Stimulated activated naive CD8-positive, alpha-beta T cell treated with anti-CD3 and anti-CD28 coated beads, Interleukin-15, Interleukin-2, amounts not matched to agents 100 U/mL and 50 U/mL, for 24 hours (primary cell): Measurements from ENCODE around the gene ZSWIM5.
"Not testable (repeated sequence)": the region's sequence is repeated elsewhere in the genome, so short reads cannot be mapped to it uniquely, and the experiment has no call there.

Experiments
- ATAC-seq: fragments of 150-1000 bp; cut with Tn5 transposase; one replicate; pipeline ENCODE4 v1.10.0; 2021
- DNase-seq: peaks from one replicate; pipeline ENCODE4 v3.0.0; 2021

The ZSWIM5 gene

GRCh38 chr1:45205910-45206721, at the start of gene ZSWIM5:
Gene ZSWIM5, minus strand, starts transcription at chr1:45206605. Its CDS starts 255 bp downstream, at chr1:45206350.
- peak; percentile 65 for DNase-seq
- peak; percentile 83 for ATAC-seq

- no peak for DNase-seq
- no peak for ATAC-seq
These were observed 48.1 kb upstream of the ZSWIM5 start for GRCh38 chr1:45254490-45254889.

GRCh38 chr1:45250544-45250943, 44.1 kb upstream of the ZSWIM5 start:
- ATAC-seq, result no peak
- no peak for DNase-seq

GRCh38 chr1:45248004-45248403, 41.6 kb upstream of the ZSWIM5 start:
- DNase-seq, ATAC-seq: not testable (repeated sequence)

DNA sequence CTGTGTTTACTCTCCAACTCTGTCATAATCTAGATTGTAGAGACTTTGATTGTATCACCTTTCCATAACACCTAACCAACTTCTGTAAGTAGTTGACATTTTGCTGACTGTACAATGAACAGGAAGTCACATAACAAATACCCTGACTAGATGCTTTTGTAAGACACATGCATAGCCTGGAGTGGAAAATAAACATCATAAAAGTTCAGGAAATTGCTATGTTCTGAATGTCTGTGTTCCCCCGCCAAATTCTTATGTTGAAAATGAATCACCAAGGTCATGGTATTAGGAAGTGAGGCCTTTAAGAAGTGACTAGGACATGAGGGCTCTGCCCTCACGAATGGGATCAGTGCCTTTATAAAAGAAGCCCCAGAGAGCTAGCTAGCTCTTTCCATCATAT, 40.4 kb upstream of the ZSWIM5 start:
- DNase-seq (no peak), ATAC-seq (peak; percentile 93)

GRCh38 chr1:45246359-45246758, 40.0 kb upstream of the ZSWIM5 start:
- DNase-seq, result not testable (repeated sequence)
- ATAC-seq, result peak; percentile 15

GRCh38 chr1:45244660-45245059, 38.3 kb upstream of the ZSWIM5 start:
- ATAC-seq (no peak), DNase-seq (no peak)

DNA sequence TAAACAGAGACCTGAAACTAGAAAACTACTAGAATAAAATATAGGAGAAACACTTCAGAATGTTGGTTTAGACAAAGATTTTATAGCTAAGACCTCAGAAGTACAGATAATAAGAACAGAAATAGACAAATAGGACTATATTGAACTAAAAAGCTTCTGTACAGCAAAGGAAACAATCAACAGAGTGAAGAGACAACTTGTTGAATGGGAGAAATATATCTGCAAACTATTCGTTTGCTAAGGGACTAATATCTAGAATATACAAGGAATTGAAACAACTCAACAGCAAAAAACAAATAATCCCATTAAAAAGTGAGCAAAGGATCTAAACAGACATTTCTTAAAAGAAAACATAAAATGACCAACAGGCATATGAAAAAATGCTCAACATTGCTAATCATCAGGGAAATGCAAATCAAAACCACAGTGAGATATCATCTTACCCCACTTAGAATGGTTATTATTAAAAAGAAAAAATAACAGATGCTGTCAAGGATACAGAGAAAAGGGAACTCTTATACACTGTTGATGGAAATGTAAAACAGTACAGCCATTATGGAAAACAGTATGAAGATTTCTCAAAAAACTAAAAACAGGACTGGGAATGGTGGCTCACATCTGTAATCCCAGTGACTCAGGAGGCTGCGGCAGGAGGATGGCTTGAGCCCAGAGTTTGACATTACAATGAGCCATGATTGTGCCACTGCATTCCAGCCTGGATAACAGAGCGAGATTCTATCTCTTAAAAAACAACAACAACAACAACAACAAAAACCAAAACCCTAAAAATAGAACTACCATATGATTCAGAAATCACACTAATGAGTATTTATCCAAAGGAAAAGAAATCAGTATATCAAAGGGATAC, 37.3 kb upstream of the ZSWIM5 start:
- ATAC-seq, result no peak

GRCh38 chr1:45238846-45239245, 32.4 kb upstream of the ZSWIM5 start:
- ATAC-seq, result no peak
- no peak for DNase-seq

More for the DNA sequence above, 37.3 kb upstream of the ZSWIM5 start:
- no peak for DNase-seq

DNA sequence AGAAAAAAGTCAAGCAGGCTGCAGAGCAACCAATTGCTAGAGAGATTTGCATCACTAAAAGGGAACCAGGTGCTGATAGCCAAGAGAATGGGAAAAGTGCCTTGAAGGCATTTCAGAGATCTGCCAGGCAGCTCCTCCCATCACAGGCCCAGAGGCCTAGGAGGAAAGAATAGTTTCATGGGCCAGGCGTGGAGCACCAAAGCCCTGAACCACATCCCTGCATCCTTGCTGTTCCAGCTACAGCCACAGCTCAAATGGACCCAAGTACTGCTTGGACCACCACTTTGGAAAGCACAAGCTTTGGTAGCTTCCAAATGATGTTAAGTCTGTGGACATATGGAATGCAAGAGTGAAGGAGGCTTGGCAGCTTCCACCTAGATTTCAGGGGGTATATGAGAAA, 29.7 kb upstream of the ZSWIM5 start:
- DNase-seq (no peak), ATAC-seq (no peak)

GRCh38 chr1:45230537-45230936, 24.1 kb upstream of the ZSWIM5 start:
- ATAC-seq, result no peak
- no peak for DNase-seq

DNA sequence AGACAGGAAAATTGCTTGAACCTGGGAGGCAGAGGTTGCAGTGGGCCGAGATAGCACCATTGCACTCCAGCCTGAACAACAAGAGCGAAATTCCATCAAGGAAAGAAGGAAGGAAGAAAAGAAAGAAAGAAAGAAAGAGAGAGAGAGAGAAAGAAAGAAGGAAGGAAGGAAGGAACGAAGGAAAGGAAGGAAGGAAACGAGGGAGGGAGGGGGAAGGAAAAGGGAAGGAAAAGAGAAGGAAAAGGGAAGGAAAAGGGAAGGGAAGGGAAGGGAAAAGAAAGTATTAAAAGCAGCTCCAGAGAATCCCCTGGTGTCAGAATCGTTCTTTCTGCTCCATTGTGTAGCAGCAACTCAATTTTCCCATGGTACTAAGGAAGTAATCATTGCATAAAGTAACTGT, 19.2 kb upstream of the ZSWIM5 start:
- DNase-seq (no peak), ATAC-seq (no peak)

- not testable (repeated sequence) for DNase-seq, ATAC-seq
These were observed 17.3 kb upstream of the ZSWIM5 start for GRCh38 chr1:45223710-45224109.

- ATAC-seq, result no peak
- DNase-seq, result no peak
These were observed 15.3 kb upstream of the ZSWIM5 start for GRCh38 chr1:45221716-45222115.

GRCh38 chr1:45216861-45217260, 10.5 kb upstream of the ZSWIM5 start:
- ATAC-seq, result no peak

GRCh38 chr1:45216200-45216541, 9.8 kb upstream of the ZSWIM5 start:
- DNase-seq (no peak), ATAC-seq (no peak)

More at GRCh38 chr1:45216861-45217260, 10.5 kb upstream of the ZSWIM5 start:
- DNase-seq, result no peak

GRCh38 chr1:45215485-45216199, 9.2 kb upstream of the ZSWIM5 start:
- DNase-seq, result no peak
- ATAC-seq, result no peak

DNA sequence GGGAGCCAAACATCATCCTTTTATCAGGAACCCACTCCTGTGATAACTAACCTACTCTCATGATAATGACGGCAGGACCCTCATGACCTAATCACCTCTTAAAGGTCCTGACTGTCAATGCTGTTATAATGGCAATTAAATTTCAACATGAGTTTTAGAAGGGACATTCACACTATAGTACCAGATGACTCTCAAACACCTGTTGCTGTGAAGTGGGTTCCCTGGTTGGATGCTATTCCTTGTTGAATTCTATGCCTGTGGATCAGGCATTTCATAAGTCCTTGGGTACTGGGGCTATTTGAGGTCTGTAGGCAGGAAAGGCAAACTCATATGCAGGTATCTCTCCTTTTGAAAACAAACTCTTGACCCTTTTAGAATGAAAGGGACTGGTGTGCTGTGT, 7.5 kb upstream of the ZSWIM5 start:
- DNase-seq, result no peak
- ATAC-seq, result no peak

DNA sequence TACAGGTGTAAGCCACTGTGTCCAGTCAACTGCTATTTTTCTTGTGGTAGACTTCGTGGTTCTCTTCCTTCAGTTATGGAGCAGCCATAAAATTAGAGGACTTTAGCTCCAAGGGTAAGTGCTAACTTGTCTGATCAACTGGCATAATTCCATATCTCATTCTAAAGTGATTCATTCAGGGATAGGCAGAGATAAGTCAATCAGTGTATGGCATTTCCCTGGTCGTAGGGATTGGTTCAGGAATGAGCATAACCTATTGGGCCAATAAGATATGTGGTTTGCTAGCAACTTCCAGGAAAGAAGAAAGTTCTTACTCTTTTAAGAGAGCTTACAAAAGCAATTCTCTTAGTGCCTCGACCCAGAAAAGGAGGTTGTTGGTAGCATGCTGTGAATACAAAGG, 4.7 kb upstream of the ZSWIM5 start:
- DNase-seq (no peak), ATAC-seq (no peak)

DNA sequence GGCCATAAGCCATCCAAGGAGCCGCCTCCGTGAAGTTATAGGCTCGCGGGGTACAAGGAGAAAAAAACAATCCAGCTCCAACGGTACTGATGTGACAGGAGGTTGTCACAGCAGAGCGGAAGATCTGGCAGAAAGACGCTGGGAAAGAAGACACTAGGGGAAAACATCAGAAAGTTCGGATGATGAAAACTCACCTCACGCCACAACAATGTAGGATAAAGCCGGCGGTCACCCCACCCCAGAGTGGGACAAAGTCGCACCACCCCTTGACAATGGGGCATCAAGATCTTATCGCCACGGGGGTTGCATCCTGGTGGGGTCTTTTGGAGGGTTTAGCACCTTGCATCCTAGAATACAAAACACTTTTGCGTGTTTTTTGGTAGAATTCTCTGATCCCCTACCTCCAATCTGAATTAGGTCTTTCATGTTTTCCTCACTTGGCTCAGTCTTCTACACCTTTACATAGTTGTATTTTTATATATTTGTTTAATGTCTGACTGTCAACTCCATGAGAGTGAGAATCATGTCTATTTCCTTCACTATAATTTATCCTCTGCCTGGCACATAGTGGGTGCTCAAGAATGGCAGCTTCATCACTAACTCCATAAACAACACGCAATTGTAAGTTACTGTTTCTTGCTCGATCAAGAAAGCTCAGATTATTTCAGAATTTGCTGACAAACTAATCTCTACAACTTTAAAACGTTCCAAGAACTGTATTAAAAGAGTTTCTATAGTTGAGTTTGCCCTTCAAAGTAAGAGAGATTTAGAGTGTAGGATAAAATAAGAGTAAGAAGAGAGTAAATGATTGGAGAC, 611 bp upstream of the ZSWIM5 start:
- no peak for ATAC-seq
- DNase-seq, result no peak

DNA sequence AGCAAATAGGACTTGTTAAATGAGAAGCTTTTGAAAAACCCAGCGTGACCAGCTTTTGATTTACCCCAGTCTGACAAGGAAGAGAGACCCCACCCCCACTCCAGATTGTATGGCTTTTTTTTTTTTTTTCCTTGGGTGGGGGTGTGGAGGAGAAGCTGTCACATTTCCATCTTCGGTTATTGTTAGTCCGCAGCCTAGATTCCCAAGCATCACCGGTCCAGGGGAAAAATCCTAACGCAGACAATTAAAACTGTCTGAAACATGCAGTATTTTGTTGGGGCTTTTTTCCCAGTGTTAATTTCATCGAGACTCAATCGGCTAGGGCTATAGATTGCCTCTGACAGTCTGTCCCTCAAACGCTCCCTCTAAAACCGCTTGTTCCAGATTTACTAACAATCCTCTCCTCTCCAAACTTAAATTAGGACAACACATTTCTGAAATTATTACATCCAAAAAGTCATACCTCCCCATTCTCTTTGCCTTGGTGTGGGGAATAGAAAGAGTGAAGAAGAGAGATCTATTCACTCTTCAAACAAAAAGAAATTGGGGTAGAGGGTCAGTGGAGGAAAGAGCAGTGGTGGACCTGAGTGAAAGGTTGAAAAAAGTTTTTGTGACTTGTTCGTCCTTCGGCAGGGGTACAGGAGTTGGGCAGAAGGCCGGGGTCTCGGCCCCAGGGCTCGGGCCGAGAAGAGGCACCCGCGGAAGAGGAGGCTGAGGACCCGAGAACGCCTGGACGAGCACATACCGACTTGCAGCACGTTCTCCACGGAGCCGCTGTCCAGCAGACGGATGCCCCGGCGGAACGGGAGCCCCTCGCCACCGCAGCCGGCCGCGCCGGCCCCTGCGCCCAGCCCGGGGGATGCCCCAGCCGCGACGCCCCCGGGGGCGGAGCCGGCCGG, 1.1 kb downstream of the ZSWIM5 start:
- DNase-seq (peak; percentile 45), ATAC-seq (peak; percentile 2)
